Stimulated activated effector memory CD8-positive, alpha-beta T cell treated with anti-CD3 and anti-CD28 coated beads, Interleukin-12 subunit alpha, Interleukin-12 subunit beta, amount 100 ng/mL, for 72 hours (primary cell): ENCODE data around the gene ATP6V0E1.
A peak's percentile ranks its signal among the peaks of the same experiment; 100 is the strongest.

Source experiments
- ATAC-seq: fragments of 150-1000 bp; cut with Tn5 transposase; 2 replicates; pipeline ENCODE4 v1.10.0; 2021
- DNase-seq, 2 donors: peaks; one replicate each; pipeline ENCODE4 v3.0.0; 2021 to 2022; ENCODE audit warnings: low spot score in 2 of 2
- H3K27ac Mint-ChIP-seq: one replicate; pipeline ENCODE4 v1.8.0; 2022; ENCODE audit warnings: mild to moderate bottlenecking, mixed read lengths
- H3K36me3 Mint-ChIP-seq: one replicate; pipeline ENCODE4 v1.8.0; 2022; ENCODE audit warnings: mild to moderate bottlenecking, mixed read lengths
- H3K4me1 Mint-ChIP-seq: one replicate; pipeline ENCODE4 v1.8.0; 2022; ENCODE audit warnings: mixed read lengths
- H3K4me3 Mint-ChIP-seq: one replicate; pipeline ENCODE4 v1.8.0; 2022; ENCODE audit warnings: mild to moderate bottlenecking, mixed read lengths
- H3K9me3 Mint-ChIP-seq: one replicate; pipeline ENCODE4 v1.8.0; 2022; ENCODE audit warnings: mixed read lengths

The ATP6V0E1 gene

DNA sequence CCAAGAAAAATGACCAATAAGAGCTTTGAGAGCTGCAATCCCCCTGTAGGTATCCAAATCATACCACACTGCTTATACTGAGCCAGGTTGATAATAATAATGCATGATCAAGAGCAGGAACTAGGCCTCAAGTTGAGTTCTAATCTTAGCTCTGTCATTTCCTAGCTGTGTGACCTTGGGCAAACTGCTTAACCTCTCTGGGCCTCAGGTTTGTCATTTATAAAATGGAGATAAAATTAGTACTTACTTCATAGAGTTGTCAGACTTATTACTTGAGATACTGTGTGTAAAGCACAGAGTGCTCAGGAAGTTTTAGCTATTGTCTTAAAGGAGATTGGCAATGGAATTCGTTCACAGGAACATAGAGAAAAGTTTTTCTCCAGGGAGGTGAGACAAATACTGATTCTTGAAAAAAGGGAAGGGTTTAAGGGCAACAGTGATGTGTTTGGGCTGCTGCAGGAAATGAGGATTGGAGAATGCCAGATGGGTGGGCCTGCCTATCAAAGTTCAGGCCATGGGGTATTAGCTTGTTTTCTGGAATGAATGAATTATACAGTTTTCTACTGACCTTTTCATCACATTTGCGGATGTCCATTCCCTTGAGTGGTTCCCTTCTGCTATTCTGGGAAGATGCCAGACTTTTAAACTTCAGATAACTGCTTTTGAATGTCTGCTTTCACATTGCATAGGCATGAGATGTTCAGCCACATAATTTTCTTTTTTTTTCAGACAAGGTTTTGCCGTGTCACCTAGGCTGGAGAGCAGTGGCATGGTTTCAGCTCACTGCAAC lies 10.2 kb upstream of the ATP6V0E1 start:
- H3K4me1 Mint-ChIP-seq, result no peaks in the 10 kb centered on the region
- no peak for DNase-seq
- no peak for ATAC-seq
- no peak overlapping the region for H3K27ac Mint-ChIP-seq
- H3K36me3 Mint-ChIP-seq, result peaks cover 34% of the 10 kb centered on the region
- no peaks in the 10 kb centered on the region for H3K9me3 Mint-ChIP-seq
- H3K4me3 Mint-ChIP-seq, result no peak overlapping the region

DNA sequence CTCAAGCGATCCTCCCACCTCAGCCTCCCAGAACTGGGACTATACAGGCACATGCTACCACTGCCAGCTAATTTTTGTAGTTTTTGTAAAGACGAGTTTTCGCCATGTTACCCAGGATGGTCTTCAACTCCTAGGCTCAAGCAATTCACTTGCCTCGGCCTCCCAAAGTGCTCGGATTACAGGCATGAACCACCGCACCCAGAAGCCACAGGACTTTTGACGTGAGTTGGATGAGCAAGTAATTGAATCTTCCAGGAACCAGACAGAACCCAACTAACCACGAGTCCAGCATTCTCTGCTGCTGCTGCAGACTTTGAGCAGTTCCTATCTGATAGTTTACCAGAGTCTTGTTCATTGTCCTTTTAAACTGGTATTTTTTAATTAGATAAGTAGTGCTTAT lies 9.6 kb upstream of the ATP6V0E1 start:
- no peaks in the 10 kb centered on the region for H3K9me3 Mint-ChIP-seq
- H3K4me3 Mint-ChIP-seq, result no peak overlapping the region
- H3K4me1 Mint-ChIP-seq, result no peaks in the 10 kb centered on the region
- peaks cover 28% of the 10 kb centered on the region for H3K36me3 Mint-ChIP-seq
- ATAC-seq (no peak), DNase-seq (no peak)
- no peak overlapping the region for H3K27ac Mint-ChIP-seq

DNA sequence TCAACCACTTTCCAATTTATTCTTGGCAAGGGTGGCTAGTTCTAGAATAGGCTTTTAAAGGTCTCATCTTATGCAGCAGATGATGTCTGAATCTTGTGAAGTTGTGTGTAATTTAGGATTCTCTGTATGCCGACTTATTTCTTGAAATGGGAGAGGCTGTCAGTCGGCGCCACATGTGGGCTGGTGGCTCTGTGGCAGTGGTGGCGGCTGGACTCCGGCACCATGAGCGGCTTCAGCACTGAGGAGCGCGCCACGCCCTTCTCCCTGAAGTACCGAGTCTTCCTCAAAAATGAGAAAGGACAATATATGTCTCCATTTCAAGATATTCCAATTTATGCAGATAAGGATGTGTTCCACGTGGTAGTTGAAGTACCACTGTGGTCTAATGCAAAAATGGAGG lies 8.3 kb upstream of the ATP6V0E1 start:
- peaks cover 15% of the 10 kb centered on the region for H3K36me3 Mint-ChIP-seq
- DNase-seq, result no peak
- no peaks in the 10 kb centered on the region for H3K4me1 Mint-ChIP-seq
- no peak for ATAC-seq
- H3K27ac Mint-ChIP-seq, result no peak overlapping the region
- H3K9me3 Mint-ChIP-seq, result no peaks in the 10 kb centered on the region
- H3K4me3 Mint-ChIP-seq, result no peak overlapping the region

DNA sequence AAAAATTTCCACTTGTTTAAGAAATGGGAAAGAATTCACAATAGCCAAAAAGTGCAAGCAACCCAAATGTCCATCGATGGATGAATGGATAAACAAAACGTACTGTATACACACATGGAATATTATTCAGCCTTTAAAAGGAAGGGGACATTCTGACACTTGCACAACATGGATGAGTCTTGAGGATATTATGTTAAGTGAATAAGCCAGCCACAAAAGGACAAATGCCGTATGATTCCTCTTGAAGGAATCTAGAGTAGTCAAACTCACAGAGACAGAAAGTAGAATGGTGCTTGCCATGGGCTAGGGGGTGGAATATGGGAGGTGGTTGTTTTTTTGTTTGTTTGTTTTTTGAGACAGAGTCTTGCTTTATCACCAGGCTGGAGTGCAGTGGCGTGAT lies 3.8 kb upstream of the ATP6V0E1 start:
- no peak for ATAC-seq
- H3K36me3 Mint-ChIP-seq, result peaks cover 13% of the 10 kb centered on the region
- no peaks in the 10 kb centered on the region for H3K4me1 Mint-ChIP-seq
- no peaks in the 10 kb centered on the region for H3K9me3 Mint-ChIP-seq
- H3K27ac Mint-ChIP-seq, result no peak overlapping the region
- DNase-seq, result no peak
- H3K4me3 Mint-ChIP-seq, result no peak overlapping the region

DNA sequence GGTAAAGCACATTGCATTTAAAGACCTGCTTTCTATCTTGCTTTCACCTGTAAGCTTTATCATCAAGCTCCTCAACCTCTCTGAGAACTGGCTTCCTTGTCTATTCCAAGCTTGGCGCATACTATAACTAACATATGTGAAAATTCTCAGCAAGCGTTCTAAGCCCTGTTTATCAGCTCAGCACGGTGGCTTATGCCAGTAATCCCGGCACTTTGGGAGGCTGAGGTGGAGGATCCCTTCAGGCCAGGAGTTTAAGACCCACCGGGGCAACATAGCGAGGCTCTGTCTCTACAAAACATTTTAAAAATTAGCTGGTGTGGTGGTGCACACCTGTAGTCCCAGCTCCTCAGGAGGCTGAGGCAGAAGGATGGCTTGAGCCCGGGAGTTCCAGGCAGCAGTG lies 1.6 kb upstream of the ATP6V0E1 start:
- DNase-seq, result no peak
- no peak overlapping the region for H3K4me3 Mint-ChIP-seq
- peaks cover 29% of the 10 kb centered on the region for H3K36me3 Mint-ChIP-seq

DNA sequence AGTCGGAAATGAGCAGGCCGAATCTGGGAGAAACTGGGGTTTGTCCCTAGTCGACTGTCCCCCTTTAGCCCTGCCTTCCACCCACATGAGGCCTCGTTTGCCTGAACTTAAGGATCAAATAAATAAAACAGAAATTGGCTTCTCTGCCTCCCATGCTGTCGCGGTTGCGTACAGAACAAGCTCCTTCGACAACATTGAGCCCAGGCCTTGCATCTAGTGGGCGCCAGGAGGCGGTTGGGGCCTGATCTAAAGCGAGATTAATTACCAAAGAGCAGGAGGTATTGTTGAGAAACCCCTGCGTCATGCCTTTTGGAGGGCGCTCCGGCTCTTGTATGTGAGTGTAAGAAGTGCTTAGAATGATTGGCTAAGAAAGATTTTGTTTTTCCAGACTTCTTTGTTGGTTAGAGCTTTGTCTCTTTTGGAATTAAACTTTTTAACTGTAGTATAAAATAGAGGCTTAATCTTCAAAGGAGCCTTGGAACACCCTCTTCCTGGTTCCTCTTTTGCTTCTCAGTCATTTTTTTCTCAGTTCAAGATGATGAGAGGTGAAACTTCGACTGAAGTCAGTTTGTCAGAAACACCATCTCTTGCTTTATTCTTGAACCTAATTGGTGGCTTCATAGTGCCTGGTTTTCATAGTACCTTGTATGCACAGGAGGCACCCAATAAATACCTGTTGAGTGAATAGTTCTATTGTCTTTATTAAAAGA lies 828 bp downstream of the ATP6V0E1 start:
- no peaks in the 10 kb centered on the region for H3K9me3 Mint-ChIP-seq
- DNase-seq (peak; percentile 36 to 76), ATAC-seq (peak; percentile 88)
- peak overlapping the region; percentile 94 for H3K4me3 Mint-ChIP-seq
- peak overlapping the region; percentile 98 for H3K27ac Mint-ChIP-seq
- H3K4me1 Mint-ChIP-seq, result peaks cover 16% of the 10 kb centered on the region
- peaks cover 54% of the 10 kb centered on the region for H3K36me3 Mint-ChIP-seq

More for the DNA sequence above, 1.6 kb upstream of the ATP6V0E1 start:
- Mint-ChIP-seq H3K27ac (no peak overlapping the region), H3K4me1 (peaks cover 16% of the 10 kb centered on the region), H3K9me3 (no peaks in the 10 kb centered on the region)
- ATAC-seq, result no peak

DNA sequence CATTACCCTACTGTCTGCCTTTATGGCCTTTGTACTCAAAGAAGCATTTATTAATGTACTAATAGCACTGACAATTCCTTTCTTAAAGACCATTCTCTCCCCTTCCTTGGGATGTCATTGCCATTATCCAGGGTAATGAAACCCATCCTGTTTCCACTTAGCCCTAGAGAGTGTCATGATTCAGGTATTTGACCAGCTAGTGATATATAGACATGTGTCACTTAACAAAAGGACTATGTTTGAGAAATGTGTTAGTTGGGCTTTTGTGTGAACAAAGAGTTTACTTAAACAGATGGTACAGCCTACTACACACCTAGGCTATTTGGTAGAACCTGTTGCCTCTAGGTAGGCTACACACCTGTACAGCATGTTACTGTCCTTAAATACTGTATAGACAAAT lies 2.0 kb downstream of the ATP6V0E1 start:
- DNase-seq (no peak), ATAC-seq (no peak)
- Mint-ChIP-seq H3K4me3 (peak overlapping the region; percentile 94), H3K9me3 (no peaks in the 10 kb centered on the region), H3K36me3 (peaks cover 66% of the 10 kb centered on the region), H3K4me1 (peaks cover 16% of the 10 kb centered on the region), H3K27ac (peak overlapping the region; percentile 65)

DNA sequence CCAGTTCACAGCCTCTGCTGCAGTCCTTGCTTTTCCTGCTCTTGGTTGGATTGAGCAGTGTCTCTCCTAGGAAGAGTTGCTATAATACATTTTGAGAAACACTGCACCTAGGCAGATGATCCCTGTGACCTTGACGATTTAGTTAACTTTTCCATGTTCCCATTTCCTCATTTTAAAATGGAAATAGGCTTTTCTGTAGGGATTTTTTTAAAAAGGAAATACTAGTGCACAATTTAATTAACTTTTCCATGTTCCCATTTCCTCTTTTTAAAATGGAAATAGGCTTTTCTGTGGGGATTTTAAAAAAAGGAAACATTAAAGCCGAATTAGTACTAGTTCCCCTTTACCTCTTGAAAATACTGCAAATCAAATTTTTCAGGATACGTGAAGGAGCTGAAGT lies 4.7 kb downstream of the ATP6V0E1 start:
- H3K4me3 Mint-ChIP-seq, result no peak overlapping the region

DNA sequence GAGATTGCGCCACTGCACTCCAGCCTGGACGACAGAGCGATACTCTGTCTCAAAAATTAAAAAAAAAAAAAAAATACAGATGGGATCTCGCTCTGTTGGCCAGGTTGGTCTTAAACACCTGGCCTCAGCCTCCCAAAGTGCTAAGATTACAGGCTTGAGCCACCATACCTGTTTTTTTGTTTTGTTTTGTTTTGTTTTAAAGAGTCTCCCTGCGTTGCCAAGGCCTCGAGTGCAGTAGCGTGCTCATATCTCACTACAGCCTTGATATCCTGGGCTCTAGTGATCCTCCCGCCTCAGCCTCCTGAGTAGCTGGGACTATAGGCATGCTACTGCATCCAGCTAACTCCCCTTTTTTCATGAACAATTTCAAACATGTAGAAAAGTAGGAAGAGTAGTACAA lies 7.2 kb downstream of the ATP6V0E1 start:
- H3K36me3 Mint-ChIP-seq, result peaks cover 98% of the 10 kb centered on the region
- no peak overlapping the region for H3K27ac Mint-ChIP-seq
- ATAC-seq (no peak), DNase-seq (no peak)
- H3K4me1 Mint-ChIP-seq, result peaks cover 45% of the 10 kb centered on the region
- no peaks in the 10 kb centered on the region for H3K9me3 Mint-ChIP-seq
- H3K4me3 Mint-ChIP-seq, result no peak overlapping the region

More for the DNA sequence above, 4.7 kb downstream of the ATP6V0E1 start:
- Mint-ChIP-seq H3K9me3 (no peaks in the 10 kb centered on the region), H3K4me1 (peaks cover 40% of the 10 kb centered on the region), H3K36me3 (peaks cover 92% of the 10 kb centered on the region), H3K27ac (no peak overlapping the region)
- ATAC-seq (no peak), DNase-seq (no peak)

DNA sequence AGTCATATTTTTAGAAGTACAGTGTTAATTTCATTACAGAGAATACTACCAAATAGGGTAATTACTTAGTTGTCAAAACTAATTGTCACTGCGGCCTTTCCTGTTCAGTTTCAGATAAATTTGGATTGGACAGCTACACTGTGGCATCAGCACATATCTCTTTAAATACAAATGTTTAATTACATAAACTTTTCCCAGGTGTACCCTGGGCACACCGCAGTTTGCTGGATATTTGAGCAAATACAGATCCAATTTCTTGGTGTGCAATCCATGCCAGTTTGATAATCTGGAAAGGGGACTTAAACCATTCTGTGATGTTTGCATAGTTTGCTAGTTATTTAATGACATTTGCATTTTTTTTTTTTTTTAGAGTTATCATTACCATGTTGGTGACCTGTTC lies 10.8 kb downstream of the ATP6V0E1 start:
- peak overlapping the region; percentile 11 for H3K27ac Mint-ChIP-seq
- DNase-seq (no peak), ATAC-seq (no peak)
- H3K4me1 Mint-ChIP-seq, result peaks cover 35% of the 10 kb centered on the region
- no peak overlapping the region for H3K4me3 Mint-ChIP-seq
- no peaks in the 10 kb centered on the region for H3K9me3 Mint-ChIP-seq
- H3K36me3 Mint-ChIP-seq, result peaks cover 98% of the 10 kb centered on the region

DNA sequence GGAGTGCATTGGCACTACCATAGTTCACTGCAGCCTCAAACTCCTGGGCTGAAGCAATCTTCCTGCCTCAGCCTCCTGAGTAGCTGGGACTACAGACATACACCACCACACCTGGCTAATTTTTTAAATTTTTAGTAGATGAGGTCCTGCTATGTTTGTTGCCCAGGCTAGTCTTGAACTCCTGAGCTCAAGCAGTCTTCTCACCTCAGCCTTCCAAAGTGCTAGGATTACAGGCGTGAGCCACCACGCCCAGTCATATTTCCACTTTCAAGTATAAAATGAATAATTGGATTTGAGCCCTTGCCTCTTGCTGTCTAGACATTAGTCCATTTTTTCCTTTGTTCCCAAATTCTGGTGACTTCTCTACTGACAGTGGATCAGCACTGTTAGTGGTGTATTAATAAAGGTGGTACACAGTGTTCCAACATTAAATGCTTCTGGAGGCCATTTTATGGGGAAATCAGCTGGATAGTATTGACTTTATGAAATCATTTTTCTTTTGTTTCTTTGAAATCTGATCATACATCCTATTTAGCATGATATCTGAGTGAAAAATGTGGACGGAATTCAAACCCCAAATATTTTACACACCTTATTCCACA lies 15.9 kb downstream of the ATP6V0E1 start:
- Mint-ChIP-seq H3K27ac (peak overlapping the region; percentile 52), H3K4me3 (no peak overlapping the region), H3K9me3 (no peaks in the 10 kb centered on the region), H3K36me3 (peaks cover 63% of the 10 kb centered on the region), H3K4me1 (peaks cover 36% of the 10 kb centered on the region)
- ATAC-seq, result peak; percentile 32
- DNase-seq, result no peak

DNA sequence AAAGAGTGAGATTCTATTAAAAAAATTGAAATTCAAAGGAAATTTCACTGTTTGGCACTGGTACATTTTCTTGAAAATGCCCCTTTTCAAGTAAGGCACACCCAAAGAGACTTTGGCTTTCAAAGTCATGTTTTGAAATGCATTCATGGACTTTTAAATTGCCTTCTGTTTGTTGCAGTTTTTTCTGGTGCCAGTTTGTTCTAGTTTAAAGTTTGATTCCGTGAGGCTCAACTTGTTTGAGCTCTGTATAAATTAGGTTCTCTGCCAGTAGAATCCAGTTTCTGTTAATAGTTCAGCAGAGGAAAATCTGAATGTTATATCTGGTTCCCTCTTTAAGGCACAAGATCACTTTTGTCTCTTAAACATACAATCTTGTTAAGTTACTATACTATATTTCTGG lies 16.4 kb downstream of the ATP6V0E1 start:
- H3K4me3 Mint-ChIP-seq, result no peak overlapping the region
- H3K27ac Mint-ChIP-seq, result peak overlapping the region; percentile 52
- H3K9me3 Mint-ChIP-seq, result no peaks in the 10 kb centered on the region

DNA sequence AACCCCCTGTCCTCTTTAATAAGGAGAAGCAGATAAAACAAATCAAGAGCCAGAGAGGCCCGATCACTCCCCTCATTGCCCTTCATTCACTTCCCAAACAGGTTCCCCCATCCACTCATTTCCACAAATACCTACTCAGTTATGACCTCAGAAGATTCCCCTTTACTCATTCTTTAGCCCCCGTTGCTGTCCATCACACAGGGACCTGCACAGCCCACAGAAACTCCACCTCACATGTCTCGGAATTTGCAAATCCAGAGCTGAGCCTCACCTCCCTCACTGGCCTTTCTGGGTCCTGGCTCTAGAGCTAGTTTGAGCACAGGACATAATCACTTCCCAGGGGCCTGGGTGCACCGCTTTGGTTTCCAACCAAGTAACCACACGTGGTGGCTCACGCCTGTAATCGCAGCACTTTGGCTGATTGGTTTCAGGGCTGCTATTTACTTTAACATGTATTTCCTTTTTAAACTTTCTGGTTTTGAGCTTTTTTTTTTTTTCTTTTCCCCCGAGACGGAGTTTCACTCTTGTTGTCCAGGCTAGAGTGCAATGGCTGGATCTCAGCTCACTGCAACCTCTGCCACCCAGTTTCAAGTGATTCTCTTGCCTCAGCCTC lies 17.8 kb downstream of the ATP6V0E1 start:
- Mint-ChIP-seq H3K9me3 (no peaks in the 10 kb centered on the region), H3K27ac (peak overlapping the region; percentile 68), H3K4me1 (peaks cover 52% of the 10 kb centered on the region), H3K4me3 (peak overlapping the region; percentile 57), H3K36me3 (peaks cover 44% of the 10 kb centered on the region)
- peak; percentile 88 for ATAC-seq
- peak in 1 of 2 donors; percentile 66 for DNase-seq

More for the DNA sequence above, 16.4 kb downstream of the ATP6V0E1 start:
- ATAC-seq (no peak), DNase-seq (no peak)
- peaks cover 58% of the 10 kb centered on the region for H3K36me3 Mint-ChIP-seq
- H3K4me1 Mint-ChIP-seq, result peaks cover 42% of the 10 kb centered on the region

DNA sequence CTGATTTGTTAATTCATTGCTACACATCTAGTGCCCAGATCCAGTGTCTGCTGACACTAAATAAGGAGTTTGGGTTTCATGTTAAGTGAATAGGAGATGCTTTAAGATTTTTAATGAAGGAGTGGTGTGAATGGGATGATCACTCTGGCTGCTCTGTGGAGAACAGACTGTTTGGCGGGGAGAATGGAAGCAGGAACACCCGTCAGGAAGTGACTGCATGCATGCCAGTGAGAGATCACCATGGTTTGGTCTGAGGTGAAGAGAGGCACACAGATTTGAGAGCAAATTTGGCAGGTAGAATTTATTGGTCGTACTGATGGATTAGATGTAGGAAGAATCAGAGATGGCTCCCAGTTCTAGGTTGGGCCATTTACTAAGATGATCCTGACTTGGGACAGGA lies 19.8 kb downstream of the ATP6V0E1 start:
- peaks cover 24% of the 10 kb centered on the region for H3K36me3 Mint-ChIP-seq
- DNase-seq (no peak), ATAC-seq (no peak)
- H3K9me3 Mint-ChIP-seq, result no peaks in the 10 kb centered on the region
- peak overlapping the region; percentile 41 for H3K27ac Mint-ChIP-seq
- H3K4me3 Mint-ChIP-seq, result no peak overlapping the region
- H3K4me1 Mint-ChIP-seq, result peaks cover 71% of the 10 kb centered on the region

DNA sequence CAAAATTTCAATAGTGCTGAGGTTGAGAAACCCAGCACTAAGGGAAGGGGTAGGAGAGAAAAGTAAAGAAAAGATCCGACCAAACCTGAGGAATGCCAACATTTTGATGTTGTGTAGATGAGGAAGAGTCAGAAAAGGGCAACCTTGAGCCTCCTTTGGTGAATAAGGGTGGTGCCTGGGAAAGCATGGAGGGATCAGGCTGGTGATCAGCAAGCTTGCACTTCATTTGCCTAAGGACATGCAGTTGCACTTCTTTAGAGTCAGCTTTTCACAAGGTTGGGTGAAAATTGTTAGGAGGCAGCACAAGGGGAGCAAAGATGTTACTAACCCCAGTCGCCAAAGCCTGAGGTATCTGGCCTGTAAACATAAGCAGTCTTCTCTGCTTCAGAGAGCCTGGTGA lies 20.4 kb downstream of the ATP6V0E1 start:
- H3K4me1 Mint-ChIP-seq, result peaks cover 71% of the 10 kb centered on the region

More for the DNA sequence above, 20.4 kb downstream of the ATP6V0E1 start:
- Mint-ChIP-seq H3K27ac (peak overlapping the region; percentile 41), H3K9me3 (no peaks in the 10 kb centered on the region), H3K4me3 (no peak overlapping the region), H3K36me3 (peaks cover 18% of the 10 kb centered on the region)
- DNase-seq, result no peak
- ATAC-seq, result no peak
